PC-9 (cell line): ENCODE measurements around the gene MGAT4A. TPM values are rescaled to one million over a fixed set of nuclear protein-coding genes. Genes with fewer than 3 reads are reported as not detected.

Experiments
- BruUV-seq: library from RNA; stranded (reverse); fragments of 400-500 nt; replicated peaks from 2 replicates; lab custom pipeline; 2021; lab: Mats Ljungman, UMichigan
- CTCF ChIA-PET: fragments of 300-600 bp; sonication (Branson Sonifier 250); formaldehyde crosslinking; loops from one replicate; lab custom pipeline; 2022; ENCODE audit warnings: antibody characterized with exemption; lab: Charles Lee
- POLR2A ChIA-PET: fragments of 300-600 bp; sonication (Branson Sonifier 250); formaldehyde crosslinking; loops from one replicate; lab custom pipeline; 2022; ENCODE audit warnings: antibody characterized with exemption; ENCODE audit not compliant: unreplicated experiment; lab: Charles Lee
- DNase-seq, 2 experiments: peaks; one replicate each; pipeline versions ENCODE4 v3.0.0 to v3.0.0-alpha.2; 2015 to 2022; ENCODE audit warnings: mixed read lengths in 1 of 2
- H2AFZ ChIP-seq: fragments of 200-600 bp; sonication (generic); 2 replicates; pipeline ENCODE4 v1.8.1; 2017; ENCODE audit warnings: antibody characterized with exemption
- H3F3A ChIP-seq: fragments of 200-600 bp; sonication (generic); 2 replicates; pipeline ENCODE4 v1.8.1; 2017; ENCODE audit warnings: antibody characterized with exemption, mild to moderate bottlenecking, low read depth; ENCODE audit not compliant: insufficient read depth
- H3K27ac ChIP-seq: fragments of 200-600 bp; sonication (generic); 2 replicates; pipeline ENCODE4 v1.6.1; 2016; ENCODE audit warnings: mixed run types
- H3K27me3 ChIP-seq: fragments of 200-600 bp; sonication (generic); 2 replicates; pipeline ENCODE4 v1.6.1; 2016; ENCODE audit warnings: low read depth, mixed run types; ENCODE audit not compliant: insufficient read depth
- H3K36me3 ChIP-seq: fragments of 200-600 bp; sonication (generic); 2 replicates; pipeline ENCODE4 v1.6.1; 2016; ENCODE audit warnings: low read depth, mixed run types
- H3K4me1 ChIP-seq: fragments of 200-600 bp; sonication (generic); replicated peaks from 2 replicates; pipeline ENCODE4 v1.6.1; 2016; ENCODE audit warnings: mixed run types; ENCODE audit not compliant: insufficient read depth
- H3K4me2 ChIP-seq: fragments of 200-600 bp; sonication (generic); 2 replicates; pipeline ENCODE4 v1.6.1; 2017; ENCODE audit warnings: mixed run types
- H3K4me3 ChIP-seq: fragments of 200-600 bp; sonication (generic); 2 replicates; pipeline ENCODE4 v1.6.1; 2016; ENCODE audit warnings: mixed run types
- H3K79me2 ChIP-seq: fragments of 200-600 bp; sonication (generic); 2 replicates; pipeline ENCODE4 v1.6.1; 2017; ENCODE audit warnings: low read depth, mixed run types
- H3K9me2 ChIP-seq: fragments of 200-600 bp; sonication (generic); 2 replicates; pipeline ENCODE4 v1.8.1; 2017; ENCODE audit warnings: mild to moderate bottlenecking; ENCODE audit not compliant: insufficient read depth
- H3K9me3 ChIP-seq: fragments of 200-600 bp; sonication (generic); 2 replicates; pipeline ENCODE4 v1.8.1; 2016; ENCODE audit warnings: low read depth; ENCODE audit not compliant: insufficient read depth
- H4K20me1 ChIP-seq: fragments of 200-600 bp; sonication (generic); 2 replicates; pipeline ENCODE4 v1.8.1; 2017; ENCODE audit not compliant: insufficient read depth
- CTCF ChIP-seq: fragments of 200-600 bp; sonication (generic); conservative IDR thresholded peaks from 2 replicates; pipeline ENCODE4 v1.6.1; 2017; ENCODE audit warnings: mixed run types, antibody characterized with exemption, mild to moderate bottlenecking, moderate library complexity
- EZH2 ChIP-seq: fragments of 200-600 bp; sonication (generic); IDR thresholded peaks from 2 replicates; pipeline ENCODE4 v1.8.0; 2017; ENCODE audit warnings: antibody characterized with exemption, low read depth
- intact Hi-C: fragments of 100-400 bp; cut with micrococcal nuclease; formaldehyde crosslinking; loops from one replicate; pipeline ENCODE4 v1.10.0; 2022; ENCODE audit not compliant: unreplicated experiment
- total RNA-seq: library from RNA; stranded (reverse); gene quantifications from 2 replicates; pipeline ENCODE4 v1.2.3, GENCODE V29; 2021

MGAT4A gene
- total RNA-seq, 1 experiment from 2014 or later, result 12.9 TPM

GRCh38 chr2:98696200-98696599 lies 34.7 kb downstream of the MGAT4A start:
- ChIA-PET POLR2A (no interaction called here), CTCF (no interaction called here)
- Histone ChIP-seq H3K9me3 (no peaks in the 10 kb centered on the region; the same call in 1 of the 2 replicates), H3F3A (no peaks in the 10 kb centered on the region), H3K27ac (no peak overlapping the region), H3K9me2 (no peaks in the 10 kb centered on the region), H3K27me3 (no peaks in the 10 kb centered on the region), H4K20me1 (no peaks in the 10 kb centered on the region), H3K4me3 (no peak overlapping the region), H3K4me1 (no peaks in the 10 kb centered on the region; the same call in 1 of the 2 replicates), H3K36me3 (no peaks in the 10 kb centered on the region), H2AFZ (no peak overlapping the region), H3K79me2 (no peaks in the 10 kb centered on the region), H3K4me2 (no peak overlapping the region)
- no peak for DNase-seq
- no peak for TF ChIP-seq EZH2
- no peak for TF ChIP-seq CTCF
- no TSS peak for BruUV-seq
- intact Hi-C loops, result no loop called here

GRCh38 chr2:98695255-98695654 lies 35.7 kb downstream of the MGAT4A start:
- ChIA-PET CTCF (no interaction called here), POLR2A (no interaction called here)
- H3K4me3 ChIP-seq, result no peak overlapping the region
- no peaks in the 10 kb centered on the region for H3K27me3 ChIP-seq
- H2AFZ ChIP-seq, result no peak overlapping the region
- no peaks in the 10 kb centered on the region for H3K79me2 ChIP-seq
- H4K20me1 ChIP-seq, result no peaks in the 10 kb centered on the region
- intact Hi-C loops, result no loop called here
- no peaks in the 10 kb centered on the region for H3K9me2 ChIP-seq
- no peak for TF ChIP-seq EZH2
- TF ChIP-seq CTCF, result no peak
- DNase-seq, result no peak
- H3K36me3 ChIP-seq, result no peaks in the 10 kb centered on the region
- H3K4me1 ChIP-seq, result no peaks in the 10 kb centered on the region; the same call in 1 of the 2 replicates
- no peaks in the 10 kb centered on the region for H3F3A ChIP-seq
- no peak overlapping the region for H3K4me2 ChIP-seq
- no peaks in the 10 kb centered on the region for H3K9me3 ChIP-seq
- BruUV-seq, result no TSS peak
- no peak overlapping the region for H3K27ac ChIP-seq

GRCh38 chr2:98693477-98693876 lies 37.5 kb downstream of the MGAT4A start:
- BruUV-seq, result no TSS peak
- no peak overlapping the region for H3K4me2 ChIP-seq
- intact Hi-C loops, result no loop called here

More at GRCh38 chr2:98693477-98693876, 37.5 kb downstream of the MGAT4A start:
- no peak for DNase-seq
- Histone ChIP-seq H3K27me3 (no peaks in the 10 kb centered on the region), H3K9me3 (no peaks in the 10 kb centered on the region), H2AFZ (no peak overlapping the region), H3K4me1 (no peaks in the 10 kb centered on the region; the same call in 1 of the 2 replicates), H3K9me2 (no peaks in the 10 kb centered on the region), H3K27ac (no peak overlapping the region), H3K4me3 (no peak overlapping the region), H3F3A (no peaks in the 10 kb centered on the region), H3K79me2 (no peaks in the 10 kb centered on the region), H4K20me1 (no peaks in the 10 kb centered on the region), H3K36me3 (no peaks in the 10 kb centered on the region)
- ChIA-PET CTCF (interaction anchor here (0.6 kb wide), 1 partner anchor 867 kb away, joined by 3 read pairs; no protein-coding TSS in a partner anchor), POLR2A (no interaction called here)
- TF ChIP-seq CTCF (no peak), EZH2 (no peak)
